ENCODE data around the gene CENPC.

DNA sequence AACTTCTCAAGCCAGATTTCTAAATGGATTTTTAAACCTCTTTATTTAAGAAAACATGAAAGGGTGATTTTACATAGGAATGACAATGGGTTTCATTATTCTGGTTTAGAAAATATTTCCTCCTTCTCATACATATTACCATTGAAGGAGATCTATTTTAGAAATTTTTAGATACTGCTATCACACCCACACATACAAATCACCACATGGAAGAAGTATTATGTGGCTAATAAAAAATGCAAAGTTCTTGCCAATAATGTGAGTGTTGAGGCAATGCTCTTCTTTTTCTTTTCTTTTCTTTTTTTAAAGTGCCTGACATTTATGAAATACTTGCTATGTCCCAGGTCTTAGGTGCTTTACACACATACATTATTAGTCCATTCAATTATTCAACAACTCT is 20.0 kb upstream of the CENPC start:
- TF ChIP-seq, protein P1, sequence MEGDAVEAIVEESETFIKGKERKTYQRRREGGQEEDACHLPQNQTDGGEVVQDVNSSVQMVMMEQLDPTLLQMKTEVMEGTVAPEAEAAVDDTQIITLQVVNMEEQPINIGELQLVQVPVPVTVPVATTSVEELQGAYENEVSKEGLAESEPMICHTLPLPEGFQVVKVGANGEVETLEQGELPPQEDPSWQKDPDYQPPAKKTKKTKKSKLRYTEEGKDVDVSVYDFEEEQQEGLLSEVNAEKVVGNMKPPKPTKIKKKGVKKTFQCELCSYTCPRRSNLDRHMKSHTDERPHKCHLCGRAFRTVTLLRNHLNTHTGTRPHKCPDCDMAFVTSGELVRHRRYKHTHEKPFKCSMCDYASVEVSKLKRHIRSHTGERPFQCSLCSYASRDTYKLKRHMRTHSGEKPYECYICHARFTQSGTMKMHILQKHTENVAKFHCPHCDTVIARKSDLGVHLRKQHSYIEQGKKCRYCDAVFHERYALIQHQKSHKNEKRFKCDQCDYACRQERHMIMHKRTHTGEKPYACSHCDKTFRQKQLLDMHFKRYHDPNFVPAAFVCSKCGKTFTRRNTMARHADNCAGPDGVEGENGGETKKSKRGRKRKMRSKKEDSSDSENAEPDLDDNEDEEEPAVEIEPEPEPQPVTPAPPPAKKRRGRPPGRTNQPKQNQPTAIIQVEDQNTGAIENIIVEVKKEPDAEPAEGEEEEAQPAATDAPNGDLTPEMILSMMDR (IDR thresholded peaks at IDR 0.05): no peak
- TF ChIP-seq EZH2 (IDR thresholded peaks at IDR 0.05; ENCODE audit: borderline replicate concordance, insufficient read depth, low read depth, low read length, poor library complexity, severe bottlenecking): no peak

Measured in B cell (primary cell).